ENCODE measurements around the gene ERVK3-1. TPM values are rescaled to one million over a fixed set of nuclear protein-coding genes. Genes with fewer than 3 reads are reported as not detected.

The ERVK3-1 gene
- total RNA-seq, 2 donors from 2014 or later = 40.1 to 54.5 TPM

DNA sequence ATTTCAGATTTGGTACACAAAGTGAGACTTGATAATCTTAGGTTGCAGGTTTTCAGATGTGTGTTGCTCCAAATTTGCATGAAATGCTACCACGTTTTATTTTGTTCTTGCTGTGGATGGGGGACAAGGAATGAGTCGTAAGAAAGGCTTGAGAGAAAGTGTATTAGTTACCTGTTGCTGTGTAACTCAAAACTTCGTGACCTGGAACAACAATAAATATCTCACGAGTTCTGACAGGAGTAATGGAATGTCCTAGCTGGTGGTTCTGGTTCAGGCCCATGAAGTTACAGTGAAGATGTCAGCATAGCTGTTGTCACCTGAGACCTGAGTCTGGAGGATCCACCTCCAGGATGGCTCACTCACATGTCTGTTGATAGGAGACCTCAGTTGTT is 25.3 kb upstream of the ERVK3-1 start:
- no peak for DNase-seq (ENCODE audit: low spot score)
- H3K27ac ChIP-seq = no peak overlapping the region
- H3K36me3 ChIP-seq = no peaks in the 10 kb centered on the region
- WGBS = 44% methylated on average over 4 of the region's 4 CpGs
- intact Hi-C loops (cut with DNase I) = no loop called here
- H3K9me3 ChIP-seq = no peaks in the 10 kb centered on the region
- H3K4me3 ChIP-seq = no peak overlapping the region
- H3K4me1 ChIP-seq (replicated peaks) = peaks cover 4% of the 10 kb centered on the region
- no peak for TF ChIP-seq POLR2AphosphoS5 (IDR thresholded peaks at IDR 0.05)
- TF ChIP-seq CTCF (IDR thresholded peaks at IDR 0.05) = no peak
- TF ChIP-seq POLR2A (IDR thresholded peaks at IDR 0.05) = no peak
- H3K27me3 ChIP-seq (replicated peaks; ENCODE audit: insufficient read depth) = no peaks in the 10 kb centered on the region

DNA sequence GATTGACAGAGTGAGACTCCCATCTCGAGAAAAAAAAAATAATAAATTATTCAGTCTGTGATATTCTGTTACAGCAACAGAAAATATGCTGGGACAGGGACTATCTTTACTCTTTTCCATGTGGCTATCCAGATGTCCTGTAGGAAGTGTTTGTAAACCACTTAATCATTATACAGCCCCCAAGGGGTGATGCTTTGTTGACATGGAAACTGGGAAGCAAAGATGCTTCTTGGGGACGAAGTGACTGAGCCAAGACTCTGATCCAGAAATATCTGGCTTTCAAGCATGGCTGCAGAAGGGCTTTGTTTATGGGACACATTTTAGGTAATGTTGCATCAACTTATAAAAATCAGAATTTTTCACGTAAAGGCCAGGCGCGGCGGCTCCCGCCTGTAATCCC is 21.0 kb upstream of the ERVK3-1 start:
- Histone ChIP-seq H3K4me3 (no peak overlapping the region), H3K36me3 (peaks cover 13 to 29% of the 10 kb centered on the region in 2 donors), H3K4me1 (replicated peaks) (peaks cover 4% of the 10 kb centered on the region), H3K27ac (no peak overlapping the region), H3K9me3 (no peaks in the 10 kb centered on the region), H3K27me3 (replicated peaks; ENCODE audit: insufficient read depth) (no peaks in the 10 kb centered on the region)
- intact Hi-C loops (cut with DNase I) = no loop called here
- DNase-seq (ENCODE audit: low spot score) = no peak
- WGBS = 89% methylated on average over 7 of the region's 7 CpGs
- TF ChIP-seq POLR2A (IDR thresholded peaks at IDR 0.05) = no peak

GRCh38 chr19:58291943-58292342 is 13.2 kb upstream of the ERVK3-1 start:
- DNase-seq (ENCODE audit: low spot score) = no peak
- no peak overlapping the region for H3K4me3 ChIP-seq
- WGBS = 93% methylated on average over 7 of the region's 7 CpGs
- peaks cover 25 to 31% of the 10 kb centered on the region in 2 donors for H3K36me3 ChIP-seq
- TF ChIP-seq POLR2A (IDR thresholded peaks at IDR 0.05) (no peak), POLR2AphosphoS5 (IDR thresholded peaks at IDR 0.05) (no peak), CTCF (IDR thresholded peaks at IDR 0.05) (no peak)
- no peaks in the 10 kb centered on the region for H3K27me3 ChIP-seq (replicated peaks; ENCODE audit: insufficient read depth)
- H3K27ac ChIP-seq = no peak overlapping the region
- no peaks in the 10 kb centered on the region for H3K9me3 ChIP-seq
- intact Hi-C loops (cut with DNase I) = no loop called here
- H3K4me1 ChIP-seq (replicated peaks) = no peaks in the 10 kb centered on the region

GRCh38 chr19:58294743-58295374 is 10.3 kb upstream of the ERVK3-1 start:
- no peak for DNase-seq (ENCODE audit: low spot score)
- TF ChIP-seq POLR2A (IDR thresholded peaks at IDR 0.05) = no peak
- no peak for TF ChIP-seq POLR2AphosphoS5 (IDR thresholded peaks at IDR 0.05)
- TF ChIP-seq CTCF (IDR thresholded peaks at IDR 0.05) = no peak
- H3K4me3 ChIP-seq = no peak overlapping the region
- H3K27me3 ChIP-seq (replicated peaks; ENCODE audit: insufficient read depth) = no peaks in the 10 kb centered on the region
- WGBS = 99% methylated on average over 22 of the region's 22 CpGs
- H3K4me1 ChIP-seq (replicated peaks) = no peaks in the 10 kb centered on the region
- peaks cover 18 to 19% of the 10 kb centered on the region in 2 donors for H3K36me3 ChIP-seq
- no peak overlapping the region for H3K27ac ChIP-seq
- intact Hi-C loops (cut with DNase I) = no loop called here
- no peaks in the 10 kb centered on the region for H3K9me3 ChIP-seq

DNA sequence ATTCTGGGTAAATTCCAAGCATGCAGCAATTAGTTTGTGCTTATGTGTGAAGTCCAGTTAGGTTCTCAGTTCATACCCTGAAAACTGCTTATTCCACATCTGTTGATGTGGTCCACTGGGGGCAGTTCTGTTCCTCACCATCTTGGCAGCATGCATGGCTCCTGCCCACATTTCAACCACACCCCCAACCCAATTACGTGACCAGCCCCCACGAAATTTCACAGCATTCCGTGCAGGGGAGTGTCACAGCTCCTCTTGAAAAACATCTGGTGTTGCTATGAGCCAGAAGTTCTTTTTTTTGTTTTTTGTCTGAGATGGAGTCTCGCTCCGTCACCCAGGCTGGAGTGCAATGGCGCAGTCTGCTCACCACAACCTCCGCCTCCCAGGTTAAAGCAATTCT is 9.1 kb upstream of the ERVK3-1 start:
- no peak overlapping the region for H3K4me3 ChIP-seq
- TF ChIP-seq CTCF (IDR thresholded peaks at IDR 0.05) (no peak), POLR2AphosphoS5 (IDR thresholded peaks at IDR 0.05) (no peak), POLR2A (IDR thresholded peaks at IDR 0.05) (no peak)
- 90% methylated on average over 7 of the region's 7 CpGs for WGBS
- no peaks in the 10 kb centered on the region for H3K9me3 ChIP-seq
- intact Hi-C loops (cut with DNase I) = no loop called here
- peaks cover 14 to 18% of the 10 kb centered on the region in 2 donors for H3K36me3 ChIP-seq
- H3K27ac ChIP-seq = no peak overlapping the region
- H3K27me3 ChIP-seq (replicated peaks; ENCODE audit: insufficient read depth) = no peaks in the 10 kb centered on the region
- DNase-seq (ENCODE audit: low spot score) = no peak
- H3K4me1 ChIP-seq (replicated peaks) = no peaks in the 10 kb centered on the region

All from prostate gland (tissue), 2 donors.